Brain microvascular endothelial cell (primary cell): ENCODE measurements around the gene RBM19.
A peak's percentile ranks its signal among the peaks of the same experiment; 100 is the strongest.

ENCODE experiments used
- DNase-seq: peaks from one replicate; pipeline ENCODE4 v3.0.0-alpha.2; 2020
- H3K27ac ChIP-seq: fragments of 250-450 bp; sonication (Bioruptor Pico); 2 replicates; pipeline ENCODE4 v1.5.1; 2020; ENCODE audit warnings: mild to moderate bottlenecking, moderate library complexity
- H3K27me3 ChIP-seq: fragments of 250-450 bp; sonication (Bioruptor Pico); replicated peaks from 2 replicates; pipeline ENCODE4 v1.5.1; 2020; ENCODE audit warnings: mild to moderate bottlenecking
- H3K36me3 ChIP-seq: fragments of 250-450 bp; sonication (Bioruptor Pico); replicated peaks from 2 replicates; pipeline ENCODE4 v1.5.1; 2020; ENCODE audit warnings: mild to moderate bottlenecking
- H3K4me3 ChIP-seq: 2 replicates; pipeline ENCODE4 v1.5.1; 2011; ENCODE audit warnings: low read depth, mild to moderate bottlenecking, control low read depth, low read length, moderate library complexity
- CTCF ChIP-seq: IDR thresholded peaks from 2 replicates; pipeline ENCODE4 v1.5.1; 2011; ENCODE audit warnings: low read depth, mild to moderate bottlenecking, moderate library complexity, low read length, control low read depth, inconsistent platforms; ENCODE audit errors: missing control alignments
- in situ Hi-C: cut with HindIII; loops from 2 replicates; pipeline ENCODE4 v1.10.0; 2017; ENCODE audit warnings: low sequenced_read_pairs, low pct_ligation_motif_present

RBM19 gene

DNA sequence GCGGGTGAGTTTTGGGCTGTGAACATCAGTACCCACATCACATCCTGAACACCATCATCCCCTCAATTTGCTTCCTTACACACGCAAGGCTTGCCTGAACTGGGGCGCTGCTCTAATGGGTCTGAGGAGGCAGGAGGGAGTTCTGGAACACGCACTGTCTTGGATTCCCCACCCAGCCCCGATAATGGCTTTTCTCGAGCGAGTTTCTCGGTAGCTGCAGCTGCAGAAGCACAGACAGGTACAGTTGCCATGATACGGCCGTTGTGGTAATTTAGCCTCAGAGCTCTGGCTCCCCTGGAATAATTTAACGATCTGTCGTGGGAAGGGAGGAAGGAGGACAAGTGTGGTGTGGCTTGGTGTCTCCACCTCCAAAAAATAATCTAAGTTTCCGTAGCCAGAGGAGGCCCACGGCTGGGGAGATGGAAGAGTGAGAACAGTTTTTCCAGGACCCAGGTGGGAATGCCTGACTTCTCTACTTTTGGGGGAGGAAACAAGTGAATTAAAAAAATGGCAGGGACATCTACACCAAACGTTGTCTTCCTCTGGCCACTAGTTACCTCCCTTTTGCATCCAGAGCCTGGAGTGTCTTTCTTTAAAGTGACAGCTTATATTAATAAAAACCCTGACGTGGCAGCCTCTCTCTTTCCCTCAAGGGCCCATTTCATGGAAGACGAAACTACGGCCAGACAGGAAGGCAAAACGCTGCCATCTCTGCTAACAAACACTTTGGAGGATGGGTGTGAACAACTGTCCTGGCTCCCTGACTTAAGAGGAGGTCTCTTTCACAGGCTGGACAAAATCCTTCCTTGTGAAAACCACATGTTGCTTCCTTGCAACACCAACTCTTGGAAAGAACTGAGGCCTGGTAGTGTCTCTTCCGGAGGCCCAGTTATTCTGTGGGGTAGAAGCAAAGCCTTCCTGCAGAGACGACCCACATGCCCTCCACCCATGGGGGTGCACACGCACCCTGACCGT, 84.8 kb downstream of the RBM19 start:
- no peak for DNase-seq
- H3K4me3 ChIP-seq: no peak overlapping the region
- H3K27me3 ChIP-seq: no peaks in the 10 kb centered on the region
- in situ Hi-C loops: no loop called here
- no peak for TF ChIP-seq CTCF
- H3K27ac ChIP-seq: no peak overlapping the region
- H3K36me3 ChIP-seq: no peaks in the 10 kb centered on the region

- H3K27me3 ChIP-seq: no peaks in the 10 kb centered on the region
- no peaks in the 10 kb centered on the region for H3K36me3 ChIP-seq
- DNase-seq: no peak
- TF ChIP-seq CTCF: no peak
- no peak overlapping the region for H3K4me3 ChIP-seq
- in situ Hi-C loops: no loop called here
- no peak overlapping the region for H3K27ac ChIP-seq
Measured at GRCh38 chr12:113880326-113880725, 85.8 kb downstream of the RBM19 start.

DNA sequence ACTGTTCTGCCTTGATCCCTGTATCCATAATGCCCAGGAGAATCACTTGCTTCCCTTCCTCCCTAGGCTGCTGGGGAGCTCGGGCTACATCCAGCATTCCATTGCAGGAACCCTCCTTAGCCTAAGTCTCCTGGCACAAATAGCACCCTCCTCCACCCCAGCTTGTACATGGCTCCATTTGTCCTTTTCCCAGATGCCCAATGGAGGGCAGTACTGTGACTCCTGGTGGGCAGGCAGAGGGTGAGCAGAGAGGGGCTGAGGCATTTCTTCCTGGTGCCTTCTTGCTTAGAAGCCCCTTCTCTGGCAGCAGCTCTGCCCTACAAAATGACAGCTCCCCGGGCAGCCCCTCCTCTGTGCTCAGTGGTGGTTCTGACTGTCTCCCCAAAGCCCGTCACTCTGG, 86.5 kb downstream of the RBM19 start:
- in situ Hi-C loops: no loop called here
- Histone ChIP-seq H3K27me3 (no peaks in the 10 kb centered on the region), H3K4me3 (no peak overlapping the region), H3K36me3 (no peaks in the 10 kb centered on the region), H3K27ac (no peak overlapping the region)
- DNase-seq: no peak
- no peak for TF ChIP-seq CTCF

- TF ChIP-seq CTCF: no peak
Measured at GRCh38 chr12:113877607-113878006, 88.5 kb downstream of the RBM19 start.

DNA sequence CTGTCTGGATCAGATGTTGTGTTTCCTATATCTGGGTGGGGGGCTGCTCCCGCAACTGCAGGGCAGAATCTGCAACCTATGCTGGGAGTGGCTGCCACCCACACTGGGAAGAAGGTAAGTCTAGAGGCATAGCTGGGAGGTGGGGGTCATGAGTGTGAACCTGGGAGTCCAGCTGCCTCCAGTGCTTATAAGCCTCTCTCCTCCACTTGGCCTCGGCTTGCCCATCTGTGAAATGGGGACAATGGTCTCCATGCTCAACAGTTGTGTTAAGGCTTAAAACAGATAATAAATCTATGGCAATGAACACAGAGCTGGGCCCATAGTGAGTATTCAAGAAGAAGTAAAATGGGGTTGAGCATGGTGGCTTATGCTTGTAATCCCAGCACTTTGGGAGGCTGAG, 90.0 kb downstream of the RBM19 start:
- Histone ChIP-seq H3K36me3 (no peaks in the 10 kb centered on the region), H3K27me3 (no peaks in the 10 kb centered on the region), H3K27ac (peak overlapping the region; percentile 74), H3K4me3 (no peak overlapping the region)
- in situ Hi-C loops: no loop called here
- no peak for DNase-seq
- no peak for TF ChIP-seq CTCF

More at GRCh38 chr12:113877607-113878006, 88.5 kb downstream of the RBM19 start:
- in situ Hi-C loops: no loop called here
- no peaks in the 10 kb centered on the region for H3K36me3 ChIP-seq
- H3K27ac ChIP-seq: no peak overlapping the region
- H3K27me3 ChIP-seq: no peaks in the 10 kb centered on the region
- no peak for DNase-seq
- no peak overlapping the region for H3K4me3 ChIP-seq
